ENCODE results near the gene CRYGS. TPM values are rescaled to one million over a fixed set of nuclear protein-coding genes. Genes with fewer than 3 reads are reported as not detected.

The CRYGS gene
- total and polyA plus RNA-seq, 4 donors = 1.2 to 5.8 (median 2.8) TPM

DNA sequence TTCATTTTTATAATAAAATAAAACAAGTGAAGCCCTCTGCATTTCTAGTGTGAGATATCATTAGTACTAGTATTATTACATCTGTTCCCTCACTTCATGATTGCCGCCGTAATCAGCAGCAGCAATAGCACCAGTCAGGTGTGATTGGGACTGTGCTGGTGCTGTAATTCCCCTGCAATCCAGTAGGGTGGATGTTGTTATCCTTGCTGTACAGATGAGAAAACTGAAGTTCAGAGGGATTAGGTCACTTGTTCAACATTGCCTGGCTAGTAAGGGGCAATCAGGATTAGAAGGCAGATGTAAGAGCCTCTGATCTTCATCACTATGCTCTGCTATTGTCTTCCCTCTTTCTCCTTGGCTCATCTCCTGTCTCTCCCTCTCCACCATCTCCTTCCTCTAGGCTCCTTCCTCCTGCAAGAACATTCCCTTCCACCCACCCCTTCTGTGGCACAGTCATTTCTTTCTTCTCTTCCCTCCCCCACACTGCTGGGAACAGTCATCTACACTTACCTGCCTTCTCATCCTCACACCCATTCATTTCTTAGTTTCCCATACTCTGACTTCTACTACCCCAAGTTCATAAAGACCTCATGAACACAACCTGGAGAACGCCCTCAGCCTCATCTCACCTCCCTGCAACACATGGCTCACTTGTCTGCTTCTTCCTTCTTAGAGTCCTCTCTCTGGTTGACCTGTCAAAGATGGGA is 29.7 kb downstream of the CRYGS start:
- WGBS, 2 donors = 84 to 86% methylated on average over 3 of the region's 3 CpGs
- Histone ChIP-seq H3K4me3 (no peak overlapping the region), H3K9ac (ENCODE audit: insufficient read depth in 1 of 2, low read length in 2 of 2) (no peak overlapping the region), H3K36me3 (ENCODE audit: control insufficient read depth in 4 of 4, insufficient read depth in 4 of 4, low read length in 4 of 4) (no peaks in the 10 kb centered on the region), H3K9me3 (ENCODE audit: control insufficient read depth in 4 of 4, insufficient read depth in 3 of 4, low read length in 3 of 4) (peaks cover 0 to 8% (median 3%) of the 10 kb centered on the region in 4 donors), H3K27ac (ENCODE audit: low read depth in 1 of 2, low read length in 1 of 2) (no peak overlapping the region), H3K27me3 (ENCODE audit: control insufficient read depth in 3 of 3, insufficient read depth in 3 of 3, low read length in 2 of 3) (no peaks in the 10 kb centered on the region), H3K4me1 (ENCODE audit: control insufficient read depth in 5 of 5, insufficient read depth in 5 of 5, low read length in 5 of 5) (no peaks in the 10 kb centered on the region)
- ATAC-seq (ENCODE audit: insufficient read depth, low FRiP score) (no peak), DNase-seq (no peak)
- TF ChIP-seq, protein P1, sequence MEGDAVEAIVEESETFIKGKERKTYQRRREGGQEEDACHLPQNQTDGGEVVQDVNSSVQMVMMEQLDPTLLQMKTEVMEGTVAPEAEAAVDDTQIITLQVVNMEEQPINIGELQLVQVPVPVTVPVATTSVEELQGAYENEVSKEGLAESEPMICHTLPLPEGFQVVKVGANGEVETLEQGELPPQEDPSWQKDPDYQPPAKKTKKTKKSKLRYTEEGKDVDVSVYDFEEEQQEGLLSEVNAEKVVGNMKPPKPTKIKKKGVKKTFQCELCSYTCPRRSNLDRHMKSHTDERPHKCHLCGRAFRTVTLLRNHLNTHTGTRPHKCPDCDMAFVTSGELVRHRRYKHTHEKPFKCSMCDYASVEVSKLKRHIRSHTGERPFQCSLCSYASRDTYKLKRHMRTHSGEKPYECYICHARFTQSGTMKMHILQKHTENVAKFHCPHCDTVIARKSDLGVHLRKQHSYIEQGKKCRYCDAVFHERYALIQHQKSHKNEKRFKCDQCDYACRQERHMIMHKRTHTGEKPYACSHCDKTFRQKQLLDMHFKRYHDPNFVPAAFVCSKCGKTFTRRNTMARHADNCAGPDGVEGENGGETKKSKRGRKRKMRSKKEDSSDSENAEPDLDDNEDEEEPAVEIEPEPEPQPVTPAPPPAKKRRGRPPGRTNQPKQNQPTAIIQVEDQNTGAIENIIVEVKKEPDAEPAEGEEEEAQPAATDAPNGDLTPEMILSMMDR (IDR thresholded peaks at IDR 0.05; ENCODE audit: control extremely low read depth, extremely low read depth) = no peak

DNA sequence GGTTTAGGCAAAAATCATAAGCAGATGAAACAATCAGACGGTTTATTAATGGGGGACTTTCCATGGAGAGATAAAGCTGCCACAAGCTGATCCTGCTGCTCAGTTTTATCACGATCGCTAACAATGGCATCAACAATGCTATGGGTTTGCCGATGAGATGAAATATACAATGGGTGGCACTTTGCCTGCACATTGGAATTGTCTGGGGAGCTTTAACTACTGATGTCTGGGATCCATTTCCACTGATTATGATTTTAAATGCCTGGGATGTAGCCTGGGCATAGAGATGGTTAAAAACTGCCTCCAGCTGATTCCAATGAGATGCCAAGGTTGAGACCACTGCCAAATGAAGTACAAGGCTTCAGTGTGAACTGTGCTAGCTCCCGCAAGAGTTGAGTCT is 30.8 kb downstream of the CRYGS start:
- DNase-seq (no peak), ATAC-seq (ENCODE audit: insufficient read depth, low FRiP score) (no peak)
- peaks cover 0 to 8% (median 3%) of the 10 kb centered on the region in 4 donors for H3K9me3 ChIP-seq (ENCODE audit: control insufficient read depth in 4 of 4, insufficient read depth in 3 of 4, low read length in 3 of 4)
- WGBS, 2 donors = 66 to 77% methylated on average over 5 of the region's 5 CpGs
- no peaks in the 10 kb centered on the region for H3K36me3 ChIP-seq (ENCODE audit: control insufficient read depth in 4 of 4, insufficient read depth in 4 of 4, low read length in 4 of 4)
- no peaks in the 10 kb centered on the region for H3K4me1 ChIP-seq (ENCODE audit: control insufficient read depth in 5 of 5, insufficient read depth in 5 of 5, low read length in 5 of 5)
- no peak overlapping the region for H3K4me3 ChIP-seq
- no peaks in the 10 kb centered on the region for H3K27me3 ChIP-seq (ENCODE audit: control insufficient read depth in 3 of 3, insufficient read depth in 3 of 3, low read length in 2 of 3)
- TF ChIP-seq, protein P1 (IDR thresholded peaks at IDR 0.05; ENCODE audit: control extremely low read depth, extremely low read depth) = no peak
- H3K27ac ChIP-seq (ENCODE audit: low read depth in 1 of 2, low read length in 1 of 2) = no peak overlapping the region
- H3K9ac ChIP-seq (ENCODE audit: insufficient read depth in 1 of 2, low read length in 2 of 2) = no peak overlapping the region

DNA sequence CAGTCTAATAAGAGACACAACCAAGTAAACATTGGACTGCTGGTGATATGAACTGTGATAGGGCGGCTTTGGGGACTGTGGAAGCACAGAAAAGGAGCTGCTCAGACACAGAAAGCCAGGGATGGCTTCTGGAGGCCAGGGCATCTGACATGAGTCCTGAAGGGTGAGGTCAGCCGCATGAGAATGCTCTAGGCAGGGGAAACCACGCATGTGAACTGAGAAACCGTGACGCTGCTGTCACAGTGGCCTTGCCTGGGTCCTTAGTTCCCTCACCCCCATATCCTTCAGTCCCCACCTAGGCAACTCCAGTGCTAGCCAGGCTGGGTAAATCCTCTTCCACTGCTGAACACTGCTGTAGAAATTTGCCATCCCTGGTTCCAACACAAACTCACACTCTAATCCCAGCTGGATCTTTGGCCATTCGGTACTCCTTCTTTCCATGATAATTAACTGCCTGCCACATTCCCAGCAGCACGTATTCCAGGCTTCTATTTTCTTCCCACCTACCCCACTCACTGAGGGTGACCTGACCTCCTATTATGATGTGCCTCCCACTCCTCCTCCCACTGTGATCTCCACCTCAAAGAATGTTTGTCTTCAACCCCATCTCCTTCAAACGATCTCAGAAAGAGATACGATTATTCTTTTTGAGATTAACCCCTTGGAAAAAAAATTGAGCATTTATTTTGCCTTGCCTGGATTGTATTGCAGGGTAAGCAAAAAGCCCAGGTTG is 31.4 kb downstream of the CRYGS start:
- Histone ChIP-seq H3K36me3 (ENCODE audit: control insufficient read depth in 4 of 4, insufficient read depth in 4 of 4, low read length in 4 of 4) (no peaks in the 10 kb centered on the region), H3K4me3 (no peak overlapping the region), H3K4me1 (ENCODE audit: control insufficient read depth in 5 of 5, insufficient read depth in 5 of 5, low read length in 5 of 5) (no peaks in the 10 kb centered on the region), H3K9me3 (ENCODE audit: control insufficient read depth in 4 of 4, insufficient read depth in 3 of 4, low read length in 3 of 4) (peaks cover 0 to 8% (median 3%) of the 10 kb centered on the region in 4 donors), H3K27ac (ENCODE audit: low read depth in 1 of 2, low read length in 1 of 2) (no peak overlapping the region), H3K9ac (ENCODE audit: insufficient read depth in 1 of 2, low read length in 2 of 2) (no peak overlapping the region), H3K27me3 (ENCODE audit: control insufficient read depth in 3 of 3, insufficient read depth in 3 of 3, low read length in 2 of 3) (no peaks in the 10 kb centered on the region)
- no peak for ATAC-seq (ENCODE audit: insufficient read depth, low FRiP score)
- no peak for DNase-seq
- TF ChIP-seq, protein P1 (IDR thresholded peaks at IDR 0.05; ENCODE audit: control extremely low read depth, extremely low read depth) = no peak
- 61 to 74% methylated on average over 9 of the region's 9 CpGs for WGBS, 2 donors

Data from lung (tissue), 12 donors.